Neural crest cell (in vitro differentiated cells): ENCODE measurements around the gene EPB41. TPM values are rescaled to one million over a fixed set of nuclear protein-coding genes. Genes with fewer than 3 reads are reported as not detected.
A peak's percentile ranks its signal among the peaks of the same experiment; 100 is the strongest.
"Not testable (repeated sequence)": the region's sequence is repeated elsewhere in the genome, so short reads cannot be mapped to it uniquely, and the experiment has no call there.

Experiments
- DNase-seq: peaks from one replicate; pipeline ENCODE4 v3.0.0; 2021; ENCODE audit warnings: low read depth, mixed read lengths, low spot score
- H3K27ac Mint-ChIP-seq: one replicate; pipeline ENCODE4 v1.8.0; 2021; ENCODE audit warnings: mild to moderate bottlenecking, mixed read lengths; ENCODE audit not compliant: unreplicated experiment
- H3K27me3 Mint-ChIP-seq: 2 replicates; pipeline ENCODE4 v1.8.0; 2021; ENCODE audit warnings: low read depth, mild to moderate bottlenecking, mixed read lengths
- H3K36me3 Mint-ChIP-seq: 2 replicates; pipeline ENCODE4 v1.8.0; 2021; ENCODE audit warnings: low read depth, mild to moderate bottlenecking, mixed read lengths
- H3K4me1 Mint-ChIP-seq: 2 replicates; pipeline ENCODE4 v1.8.0; 2021; ENCODE audit warnings: mixed read lengths
- H3K4me3 Mint-ChIP-seq: one replicate; pipeline ENCODE4 v1.8.0; 2021; ENCODE audit warnings: mild to moderate bottlenecking, mixed read lengths
- H3K9me3 Mint-ChIP-seq: 2 replicates; pipeline ENCODE4 v1.8.0; 2021; ENCODE audit warnings: mixed read lengths
- CTCF ChIP-seq: fragments of 200-600 bp; sonication (generic); conservative IDR thresholded peaks from 2 replicates; pipeline ENCODE4 v1.5.0; 2021; ENCODE audit warnings: antibody characterized with exemption, mild to moderate bottlenecking
- total RNA-seq: library from RNA; stranded (reverse); gene quantifications from 2 replicates; pipeline ENCODE4 v1.2.1, GENCODE V29; 2021

The EPB41 gene
- total RNA-seq, 1 donor from 2014 or later: 108 TPM

GRCh38 chr1:28871631-28872401, 42.6 kb upstream of the EPB41 start:
- no peak overlapping the region for H3K4me3 Mint-ChIP-seq
- H3K36me3 Mint-ChIP-seq: no peaks in the 10 kb centered on the region
- no peaks in the 10 kb centered on the region for H3K9me3 Mint-ChIP-seq
- peaks cover 7% of the 10 kb centered on the region for H3K27me3 Mint-ChIP-seq
- H3K4me1 Mint-ChIP-seq: no peaks in the 10 kb centered on the region
- DNase-seq: no peak
- no peak overlapping the region for H3K27ac Mint-ChIP-seq
- TF ChIP-seq CTCF: no peak

GRCh38 chr1:28875134-28875533, 39.2 kb upstream of the EPB41 start:
- not testable (repeated sequence) for H3K9me3 Mint-ChIP-seq, H3K4me3 Mint-ChIP-seq, H3K27ac Mint-ChIP-seq, H3K4me1 Mint-ChIP-seq, H3K36me3 Mint-ChIP-seq, H3K27me3 Mint-ChIP-seq, DNase-seq

GRCh38 chr1:28877132-28877781, 37.1 kb upstream of the EPB41 start:
- peak; percentile 99 for TF ChIP-seq CTCF
- Mint-ChIP-seq H3K9me3 (no peaks in the 10 kb centered on the region), H3K4me1 (peaks cover 5% of the 10 kb centered on the region), H3K4me3 (no peak overlapping the region), H3K36me3 (no peaks in the 10 kb centered on the region), H3K27me3 (peaks cover 7% of the 10 kb centered on the region), H3K27ac (no peak overlapping the region)
- DNase-seq: peak; percentile 80

- Mint-ChIP-seq H3K27ac (no peak overlapping the region), H3K4me3 (no peak overlapping the region), H3K4me1 (peaks cover 5% of the 10 kb centered on the region), H3K9me3 (no peaks in the 10 kb centered on the region), H3K36me3 (no peaks in the 10 kb centered on the region), H3K27me3 (peaks cover 7% of the 10 kb centered on the region)
- DNase-seq: no peak
- no peak for TF ChIP-seq CTCF
These were observed 35.6 kb upstream of the EPB41 start for GRCh38 chr1:28878796-28879195.

GRCh38 chr1:28882009-28882628, 32.2 kb upstream of the EPB41 start:
- Mint-ChIP-seq H3K27ac (no peak overlapping the region), H3K9me3 (no peaks in the 10 kb centered on the region), H3K36me3 (no peaks in the 10 kb centered on the region), H3K4me1 (peaks cover 25% of the 10 kb centered on the region), H3K4me3 (peak overlapping the region; percentile 3), H3K27me3 (peaks cover 12% of the 10 kb centered on the region)
- peak; percentile 90 for DNase-seq
- TF ChIP-seq CTCF: peak; percentile 98

GRCh38 chr1:28883242-28883616, 31.1 kb upstream of the EPB41 start:
- no peaks in the 10 kb centered on the region for H3K9me3 Mint-ChIP-seq
- peaks cover 18% of the 10 kb centered on the region for H3K27me3 Mint-ChIP-seq
- peaks cover 30% of the 10 kb centered on the region for H3K4me1 Mint-ChIP-seq
- peak overlapping the region; percentile 32 for H3K4me3 Mint-ChIP-seq
- H3K27ac Mint-ChIP-seq: no peak overlapping the region
- DNase-seq: no peak
- TF ChIP-seq CTCF: no peak
- no peaks in the 10 kb centered on the region for H3K36me3 Mint-ChIP-seq
